SK-N-SH treated with all-trans-retinoic acid at 6 μM for 48 hours (cell line): ENCODE measurements around the gene GRIK1.

ENCODE experiments used
- ATAC-seq: fragments of 200-7000 bp; cut with Tn5 transposase; 3 replicates; pipeline ENCODE4 v1.9.1; 2020; ENCODE audit warnings: mild to moderate bottlenecking, moderate library complexity
- ARNTL ChIP-seq: fragments of 450-650 bp; formaldehyde crosslinking; IDR thresholded peaks from 2 replicates; pipeline ENCODE4 v1.5.0; 2020; ENCODE audit warnings: low read depth, mild to moderate bottlenecking, moderate library complexity, borderline replicate concordance
- BACH2 ChIP-seq: fragments of 250-450 bp; sonication (Bioruptor Pico); IDR thresholded peaks from 2 replicates; pipeline ENCODE4 v1.9.0; 2021; ENCODE audit warnings: mild to moderate bottlenecking, borderline replicate concordance
- CREB5 ChIP-seq: fragments of 250-450 bp; sonication (Bioruptor Pico); IDR thresholded peaks from 2 replicates; pipeline ENCODE4 v1.5.1; 2020; ENCODE audit warnings: low read depth, mild to moderate bottlenecking, moderate library complexity
- CSDC2 ChIP-seq: fragments of 250-450 bp; sonication (Bioruptor Pico); IDR thresholded peaks from 2 replicates; pipeline ENCODE4 v1.5.0; 2020; ENCODE audit warnings: mild to moderate bottlenecking, moderate library complexity
- CSRNP3 ChIP-seq: fragments of 250-450 bp; sonication (Bioruptor Pico); IDR thresholded peaks from 2 replicates; pipeline ENCODE4 v1.5.1; 2021; ENCODE audit warnings: mild to moderate bottlenecking, moderate library complexity
- ESRRG ChIP-seq: fragments of 250-450 bp; sonication (Bioruptor Pico); IDR thresholded peaks from 2 replicates; pipeline ENCODE4 v1.6.1; 2021; ENCODE audit warnings: mild to moderate bottlenecking
- GLIS3 ChIP-seq: fragments of 250-450 bp; sonication (Bioruptor Pico); IDR thresholded peaks from 2 replicates; pipeline ENCODE4 v1.5.0; 2020; ENCODE audit warnings: mild to moderate bottlenecking, moderate library complexity
- ISL1 ChIP-seq: fragments of 250-450 bp; sonication (Bioruptor Pico); IDR thresholded peaks from 2 replicates; pipeline ENCODE4 v2.1.2; 2022; ENCODE audit warnings: mild to moderate bottlenecking, moderate library complexity
- OSR1 ChIP-seq: fragments of 250-450 bp; sonication (Bioruptor Pico); IDR thresholded peaks from 2 replicates; pipeline ENCODE4 v1.8.0; 2022; ENCODE audit warnings: moderate library complexity, mild to moderate bottlenecking, inconsistent platforms
- PATZ1 ChIP-seq: fragments of 250-450 bp; sonication (Bioruptor Pico); IDR thresholded peaks from 2 replicates; pipeline ENCODE4 v1.8.0; 2020; ENCODE audit warnings: mild to moderate bottlenecking, moderate library complexity, borderline replicate concordance
- PPARA ChIP-seq: fragments of 250-450 bp; sonication (Bioruptor Pico); IDR thresholded peaks from 2 replicates; pipeline ENCODE4 v1.5.0; 2020; ENCODE audit warnings: mild to moderate bottlenecking, borderline replicate concordance
- RARB ChIP-seq: fragments of 250-450 bp; sonication (Bioruptor Pico); IDR thresholded peaks from 2 replicates; pipeline ENCODE4 v1.8.0; 2021; ENCODE audit warnings: mild to moderate bottlenecking, moderate library complexity
- SNAI2 ChIP-seq: fragments of 250-450 bp; sonication (Bioruptor Pico); IDR thresholded peaks from 2 replicates; pipeline ENCODE4 v1.5.0; 2020; ENCODE audit warnings: mild to moderate bottlenecking, moderate library complexity
- TCF4 ChIP-seq: fragments of 250-450 bp; sonication (Bioruptor Pico); IDR thresholded peaks from 2 replicates; pipeline ENCODE4 v1.8.0; 2021; ENCODE audit warnings: mild to moderate bottlenecking, moderate library complexity, borderline replicate concordance
- TOX ChIP-seq: fragments of 250-450 bp; sonication (Bioruptor Pico); IDR thresholded peaks from 2 replicates; pipeline ENCODE4 v1.8.0; 2021; ENCODE audit warnings: mild to moderate bottlenecking, moderate library complexity, borderline replicate concordance
- ZFP3 ChIP-seq: fragments of 250-450 bp; sonication (Bioruptor Pico); IDR thresholded peaks from 2 replicates; pipeline ENCODE4 v1.5.0; 2020; ENCODE audit warnings: mild to moderate bottlenecking, moderate library complexity
- ZFP30 ChIP-seq: fragments of 450-650 bp; formaldehyde crosslinking; IDR thresholded peaks from 2 replicates; pipeline ENCODE4 v1.5.0; 2022; ENCODE audit warnings: mild to moderate bottlenecking, moderate library complexity
- ZNF70 ChIP-seq: fragments of 450-650 bp; formaldehyde crosslinking; IDR thresholded peaks from 2 replicates; pipeline ENCODE4 v1.5.0; 2020; ENCODE audit warnings: mild to moderate bottlenecking, moderate library complexity
- ZNF8 ChIP-seq: fragments of 450-650 bp; formaldehyde crosslinking; IDR thresholded peaks from 2 replicates; pipeline ENCODE4 v1.5.0; 2020; ENCODE audit warnings: mild to moderate bottlenecking, moderate library complexity
- TF ChIP-seq, protein P1 (sequence below): fragments of 250-450 bp; sonication (Bioruptor Pico); IDR thresholded peaks from 2 replicates; pipeline ENCODE4 v1.8.0; 2021; ENCODE audit warnings: low read depth, mild to moderate bottlenecking, moderate library complexity, borderline replicate concordance

The GRIK1 gene

GRCh38 chr21:29568020-29568697 lies 371.6 kb downstream of the GRIK1 start (continued):
- TF ChIP-seq, protein P1, sequence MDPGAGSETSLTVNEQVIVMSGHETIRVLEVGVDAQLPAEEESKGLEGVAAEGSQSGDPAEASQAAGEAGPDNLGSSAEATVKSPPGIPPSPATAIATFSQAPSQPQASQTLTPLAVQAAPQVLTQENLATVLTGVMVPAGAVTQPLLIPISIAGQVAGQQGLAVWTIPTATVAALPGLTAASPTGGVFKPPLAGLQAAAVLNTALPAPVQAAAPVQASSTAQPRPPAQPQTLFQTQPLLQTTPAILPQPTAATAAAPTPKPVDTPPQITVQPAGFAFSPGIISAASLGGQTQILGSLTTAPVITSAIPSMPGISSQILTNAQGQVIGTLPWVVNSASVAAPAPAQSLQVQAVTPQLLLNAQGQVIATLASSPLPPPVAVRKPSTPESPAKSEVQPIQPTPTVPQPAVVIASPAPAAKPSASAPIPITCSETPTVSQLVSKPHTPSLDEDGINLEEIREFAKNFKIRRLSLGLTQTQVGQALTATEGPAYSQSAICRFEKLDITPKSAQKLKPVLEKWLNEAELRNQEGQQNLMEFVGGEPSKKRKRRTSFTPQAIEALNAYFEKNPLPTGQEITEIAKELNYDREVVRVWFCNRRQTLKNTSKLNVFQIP (CRISPR knock-in tag): no peak
- TF ChIP-seq SNAI2 (CRISPR knock-in tag) (no peak), TOX (CRISPR knock-in tag) (no peak)

- ATAC-seq: no peak
- TF ChIP-seq CSDC2 (no peak), SNAI2 (CRISPR knock-in tag) (no peak), ISL1 (CRISPR knock-in tag) (no peak), ESRRG (no peak), ZNF8 (CRISPR knock-in tag) (no peak), GLIS3 (CRISPR knock-in tag) (no peak), ZFP3 (CRISPR knock-in tag) (no peak)
Measured at GRCh38 chr21:29557931-29558725, 381.7 kb downstream of the GRIK1 start.

DNA sequence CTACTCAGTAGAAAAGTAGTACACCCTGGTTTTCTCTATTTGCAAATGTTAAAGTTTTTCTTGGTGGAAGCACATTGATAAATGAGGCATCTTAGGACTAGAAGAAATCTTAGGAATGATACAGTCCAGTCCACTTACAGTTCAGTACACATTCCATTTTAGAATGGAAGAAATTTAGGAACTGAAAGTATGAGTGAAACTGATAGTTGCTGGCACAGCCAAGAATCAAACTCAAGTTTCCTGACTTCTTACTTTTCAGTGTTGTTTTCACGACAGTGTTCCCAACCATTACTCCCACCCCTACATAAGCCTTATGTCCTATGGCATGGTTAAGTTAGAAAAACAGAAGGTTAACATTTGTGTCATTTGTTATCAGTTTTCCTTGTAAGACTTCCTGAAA lies 382.6 kb downstream of the GRIK1 start:
- ATAC-seq: no peak
- TF ChIP-seq PATZ1 (CRISPR knock-in tag): no peak
- TF ChIP-seq PPARA (CRISPR knock-in tag): no peak
- no peak for TF ChIP-seq ZNF8 (CRISPR knock-in tag)
- no peak for TF ChIP-seq ISL1 (CRISPR knock-in tag)
- TF ChIP-seq CREB5 (CRISPR knock-in tag): no peak
- no peak for TF ChIP-seq TCF4 (CRISPR knock-in tag)
- TF ChIP-seq GLIS3 (CRISPR knock-in tag): no peak
- TF ChIP-seq CSDC2: no peak
- TF ChIP-seq ARNTL (CRISPR knock-in tag): no peak
- no peak for TF ChIP-seq ZNF70 (CRISPR knock-in tag)
- TF ChIP-seq, protein P1 (CRISPR knock-in tag): no peak
- TF ChIP-seq CSRNP3 (CRISPR knock-in tag): no peak
- no peak for TF ChIP-seq RARB
- no peak for TF ChIP-seq TOX (CRISPR knock-in tag)
- no peak for TF ChIP-seq ESRRG
- no peak for TF ChIP-seq OSR1 (CRISPR knock-in tag)
- TF ChIP-seq BACH2 (CRISPR knock-in tag): no peak
- TF ChIP-seq ZFP30 (CRISPR knock-in tag): no peak
- TF ChIP-seq, all 23 proteins: peak for 0
